Measurements from ENCODE around the gene MSANTD3.

GRCh38 chr9:100428871-100429654 lies 2.1 kb downstream of the MSANTD3 start:
- TF ChIP-seq ATF3 (IDR thresholded peaks at IDR 0.05): no peak
- TF ChIP-seq ZBTB33 (IDR thresholded peaks at IDR 0.05): no peak
- no peak for TF ChIP-seq REST (IDR thresholded peaks at IDR 0.05)
- TF ChIP-seq CTCF (IDR thresholded peaks at IDR 0.05; ENCODE audit: low read depth, low read length, missing input control): no peak
